Nephron progenitor cell (in vitro differentiated cells): ENCODE results near the gene TAF3.
"Not testable (repeated sequence)": the region's sequence is repeated elsewhere in the genome, so short reads cannot be mapped to it uniquely, and the experiment has no call there.

Experiments used
- DNase-seq: peaks from one replicate; pipeline ENCODE4 v3.0.0; 2021
- H3K27ac Mint-ChIP-seq: 2 replicates; pipeline ENCODE4 v1.8.0; 2021; ENCODE audit warnings: mild to moderate bottlenecking, moderate library complexity, mixed read lengths
- H3K27me3 Mint-ChIP-seq: 2 replicates; pipeline ENCODE4 v1.8.0; 2021; ENCODE audit warnings: mild to moderate bottlenecking, low read depth, mixed read lengths; ENCODE audit not compliant: poor library complexity
- H3K36me3 Mint-ChIP-seq: 2 replicates; pipeline ENCODE4 v1.8.0; 2021; ENCODE audit warnings: low read depth, mixed read lengths
- H3K4me1 Mint-ChIP-seq: 2 replicates; pipeline ENCODE4 v1.8.0; 2021; ENCODE audit warnings: mixed read lengths
- H3K4me3 Mint-ChIP-seq: 2 replicates; pipeline ENCODE4 v1.8.0; 2021; ENCODE audit warnings: mild to moderate bottlenecking, moderate library complexity, mixed read lengths
- H3K9me3 Mint-ChIP-seq: 2 replicates; pipeline ENCODE4 v1.8.0; 2021; ENCODE audit warnings: mild to moderate bottlenecking, moderate library complexity, mixed read lengths
- CTCF ChIP-seq: fragments of 200-600 bp; sonication (generic); IDR thresholded peaks from 2 replicates; pipeline ENCODE4 v1.5.0; 2021; ENCODE audit warnings: antibody characterized with exemption

TAF3 gene

GRCh38 chr10:8023321-8023720 is 205.0 kb downstream of the TAF3 start:
- Mint-ChIP-seq H3K36me3 (no peaks in the 10 kb centered on the region), H3K9me3 (no peaks in the 10 kb centered on the region), H3K4me3 (no peak overlapping the region), H3K27ac (no peak overlapping the region), H3K27me3 (peaks cover 30% of the 10 kb centered on the region), H3K4me1 (peaks cover 5% of the 10 kb centered on the region)
- no peak for TF ChIP-seq CTCF
- DNase-seq, result no peak

- no peaks in the 10 kb centered on the region for H3K36me3 Mint-ChIP-seq
- no peak for TF ChIP-seq CTCF
- no peaks in the 10 kb centered on the region for H3K9me3 Mint-ChIP-seq
- no peak overlapping the region for H3K4me3 Mint-ChIP-seq
- no peak for DNase-seq
- no peak overlapping the region for H3K27ac Mint-ChIP-seq
- peaks cover 30% of the 10 kb centered on the region for H3K27me3 Mint-ChIP-seq
- H3K4me1 Mint-ChIP-seq, result peaks cover 5% of the 10 kb centered on the region
Observed at GRCh38 chr10:8023851-8024250, 205.5 kb downstream of the TAF3 start.

- peaks cover 53% of the 10 kb centered on the region for H3K27me3 Mint-ChIP-seq
- DNase-seq, result no peak
- no peak overlapping the region for H3K4me3 Mint-ChIP-seq
- H3K27ac Mint-ChIP-seq, result no peak overlapping the region
- peaks cover 5% of the 10 kb centered on the region for H3K4me1 Mint-ChIP-seq
- no peak for TF ChIP-seq CTCF
- no peaks in the 10 kb centered on the region for H3K9me3 Mint-ChIP-seq
- H3K36me3 Mint-ChIP-seq, result no peaks in the 10 kb centered on the region
Observed at GRCh38 chr10:8026349-8027259, 208.3 kb downstream of the TAF3 start.

GRCh38 chr10:8031211-8031610 is 212.9 kb downstream of the TAF3 start:
- H3K9me3 Mint-ChIP-seq, H3K36me3 Mint-ChIP-seq, H3K27ac Mint-ChIP-seq, DNase-seq, H3K4me3 Mint-ChIP-seq: not testable (repeated sequence)
- Mint-ChIP-seq H3K27me3 (peaks cover 84% of the 10 kb centered on the region), H3K4me1 (peaks cover 12% of the 10 kb centered on the region)

GRCh38 chr10:8032558-8032957 is 214.3 kb downstream of the TAF3 start:
- DNase-seq, result no peak

More at GRCh38 chr10:8032558-8032957, 214.3 kb downstream of the TAF3 start:
- H3K27ac Mint-ChIP-seq, result no peak overlapping the region
- H3K9me3 Mint-ChIP-seq, result peaks cover 4% of the 10 kb centered on the region
- H3K4me3 Mint-ChIP-seq, result no peak overlapping the region
- no peak for TF ChIP-seq CTCF
- H3K36me3 Mint-ChIP-seq, result no peaks in the 10 kb centered on the region
- peaks cover 86% of the 10 kb centered on the region for H3K27me3 Mint-ChIP-seq
- peaks cover 15% of the 10 kb centered on the region for H3K4me1 Mint-ChIP-seq
